Smooth muscle cell of the pulmonary artery (primary cell): Measurements from ENCODE around the gene KANTR. TPM values are rescaled to one million over a fixed set of nuclear protein-coding genes. Genes with fewer than 3 reads are reported as not detected.

ENCODE experiments used
- total RNA-seq: library from RNA; depleted of rRNA; stranded (reverse); fragments of >200 nt; gene quantifications from 2 replicates; pipeline ENCODE4 v1.2.3, GENCODE V29; 2014

The KANTR gene
- 11.5 and 13.7 TPM in 2 replicates for total RNA-seq

GRCh38 chrX:53093748-53094581 is at the start of gene KANTR:
KANTR (plus strand) TSS chrX:53094142; CDS start chrX:53124273, 30,131 bp downstream.

GRCh38 chrX:53048169-53049126 is 45.5 kb upstream of the KANTR start, which contains the start of gene GPR173:
GPR173 (plus strand) TSS chrX:53048789; CDS start chrX:53076622, 27,833 bp downstream.

GRCh38 chrX:53081925-53082772 is 11.8 kb upstream of the KANTR start, which contains the start of gene TSPYL2:
TSPYL2 (plus strand) TSS chrX:53082367; CDS start chrX:53082499, 132 bp downstream.

Other genes starting within 250 kb of the KANTR start
- not detected in 2 replicates for gene XAGE3, start 226.1 kb upstream of the KANTR start, total RNA-seq
- gene FAM156B, start 196.8 kb upstream of the KANTR start, total RNA-seq = 12.3 and 21.7 TPM in 2 replicates
- gene FAM156A, start 135.6 kb upstream of the KANTR start, total RNA-seq = 15.6 and 16.5 TPM in 2 replicates
- gene GPR173, start 45.4 kb upstream of the KANTR start, total RNA-seq = 2.9 and 5.5 TPM in 2 replicates
- gene TSPYL2, start 11.8 kb upstream of the KANTR start, total RNA-seq = 18.6 and 20.0 TPM in 2 replicates
- 81.0 and 83.0 TPM in 2 replicates for gene KDM5C, start 131.1 kb downstream of the KANTR start, total RNA-seq
- 8.7 and 9.9 TPM in 2 replicates for gene IQSEC2, start 187.4 kb downstream of the KANTR start, total RNA-seq